ENCODE data around the gene NKX6-2. TPM values are rescaled to one million over a fixed set of nuclear protein-coding genes. Genes with fewer than 3 reads are reported as not detected.
"Not testable (repeated sequence)": the region's sequence is repeated elsewhere in the genome, so short reads cannot be mapped to it uniquely, and the experiment has no call there.

NKX6-2 gene
- polyA plus RNA-seq, 5 donors: 4.0 to 9.1 (median 6.8) TPM

DNA sequence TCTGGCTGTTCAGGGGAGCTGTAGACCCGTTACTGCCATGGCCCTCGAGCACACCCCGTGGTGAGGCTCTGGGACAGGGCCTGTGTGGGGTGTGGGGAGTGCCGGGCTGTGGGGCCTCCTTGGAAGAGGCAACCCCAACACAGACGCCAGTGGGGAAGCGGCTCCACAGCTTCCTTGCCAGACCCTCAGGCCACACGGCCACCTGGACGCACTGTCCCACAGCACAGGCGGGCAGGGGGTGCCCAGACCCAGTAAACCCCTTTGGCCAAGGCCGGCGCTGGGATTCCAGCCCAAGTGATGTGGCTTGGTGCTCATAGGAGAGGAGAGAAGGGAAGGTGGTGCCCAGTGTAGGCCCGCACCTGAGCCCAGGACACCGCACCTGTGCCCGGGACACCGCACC, 12.9 kb upstream of the NKX6-2 start:
- DNase-seq: no peak

DNA sequence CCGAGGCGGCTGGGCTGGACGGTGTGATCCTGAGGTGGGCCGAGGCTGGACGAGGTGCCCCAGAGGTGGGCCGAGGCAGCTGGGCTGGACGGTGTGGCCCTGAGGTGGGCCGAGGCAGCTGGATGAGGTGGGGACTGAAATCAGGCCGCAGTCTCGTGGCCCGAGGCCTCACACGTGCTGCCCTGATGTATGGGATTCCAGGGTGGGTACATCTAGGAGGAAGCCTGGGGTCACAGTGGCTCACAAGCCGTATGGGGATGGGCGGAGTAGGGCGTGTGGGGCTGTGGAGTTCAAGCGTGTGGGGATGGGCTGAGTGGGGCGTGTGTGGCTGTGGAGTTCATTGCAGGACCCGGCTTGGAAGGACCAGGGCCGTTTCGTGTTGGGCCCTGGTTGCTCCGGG, 12.5 kb upstream of the NKX6-2 start:
- no peak for DNase-seq

DNA sequence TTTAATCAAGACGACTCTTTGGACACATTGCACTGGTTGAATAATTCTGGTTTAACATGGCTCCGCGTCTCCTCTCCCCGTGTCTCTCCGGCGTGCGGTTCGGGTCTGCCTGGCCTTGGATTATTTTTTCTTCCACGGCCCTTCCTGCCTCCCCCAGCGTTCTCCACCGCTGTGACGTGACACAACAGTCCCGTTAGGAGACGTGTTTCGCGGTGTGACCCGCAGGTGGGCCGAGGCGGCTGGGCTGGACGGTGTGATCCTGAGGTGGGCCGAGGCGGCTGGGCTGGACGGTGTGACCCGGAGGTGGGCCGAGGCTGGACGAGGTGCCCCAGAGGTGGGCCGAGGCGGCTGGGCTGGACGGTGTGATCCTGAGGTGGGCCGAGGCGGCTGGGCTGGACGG, 12.0 kb upstream of the NKX6-2 start:
- not testable (repeated sequence) for DNase-seq

- DNase-seq: no peak
These were observed 10.9 kb upstream of the NKX6-2 start for GRCh38 chr10:132796846-132797245.

DNA sequence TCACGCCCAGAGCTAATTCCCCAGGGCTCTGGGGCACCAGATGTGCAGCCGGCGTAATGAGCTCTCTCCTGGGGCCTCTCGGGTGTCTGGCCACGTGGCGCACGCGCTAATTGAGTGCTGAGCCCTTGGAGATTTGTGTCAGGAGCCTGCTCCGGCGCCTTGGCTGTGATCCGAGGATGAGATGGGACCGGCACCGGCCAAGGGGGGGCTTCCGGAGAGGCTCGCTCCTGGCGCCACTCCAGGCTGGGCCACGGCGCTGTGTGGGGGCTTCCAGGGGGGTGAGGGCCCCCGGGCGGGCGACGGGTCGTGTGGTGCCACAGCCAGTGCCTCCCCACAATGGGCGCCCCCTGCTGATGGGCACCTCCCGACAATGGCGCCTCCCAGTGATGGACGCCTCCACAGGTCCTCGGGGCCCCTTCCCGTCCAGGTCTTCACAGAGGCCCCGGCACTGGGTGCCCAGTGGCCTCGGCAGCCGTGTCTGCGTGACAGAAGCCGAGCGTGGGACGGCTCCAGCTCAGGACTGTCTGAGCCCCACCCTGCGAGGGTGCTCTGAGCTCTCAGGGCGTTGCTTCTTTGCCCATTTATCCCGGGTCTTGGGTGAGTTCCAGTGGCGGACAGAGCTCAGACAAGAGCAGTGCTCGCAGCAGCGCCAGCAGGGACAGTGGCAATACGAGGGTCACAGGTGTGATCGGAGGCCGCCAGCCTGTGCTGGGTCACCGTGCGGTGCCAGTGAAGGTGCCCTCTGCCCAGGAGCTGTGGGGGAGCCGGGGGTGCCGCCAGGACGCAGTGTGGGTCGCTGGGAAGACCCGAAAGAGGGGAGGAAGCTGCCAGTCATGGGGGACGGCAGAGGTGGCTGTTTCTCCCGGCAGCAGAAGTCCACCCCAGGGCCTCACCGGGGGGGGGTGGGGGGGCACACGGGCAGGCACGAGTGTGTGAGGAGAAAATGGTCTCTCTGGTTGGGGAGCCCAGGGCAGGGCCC, 8.2 kb upstream of the NKX6-2 start:
- no peak for DNase-seq

DNA sequence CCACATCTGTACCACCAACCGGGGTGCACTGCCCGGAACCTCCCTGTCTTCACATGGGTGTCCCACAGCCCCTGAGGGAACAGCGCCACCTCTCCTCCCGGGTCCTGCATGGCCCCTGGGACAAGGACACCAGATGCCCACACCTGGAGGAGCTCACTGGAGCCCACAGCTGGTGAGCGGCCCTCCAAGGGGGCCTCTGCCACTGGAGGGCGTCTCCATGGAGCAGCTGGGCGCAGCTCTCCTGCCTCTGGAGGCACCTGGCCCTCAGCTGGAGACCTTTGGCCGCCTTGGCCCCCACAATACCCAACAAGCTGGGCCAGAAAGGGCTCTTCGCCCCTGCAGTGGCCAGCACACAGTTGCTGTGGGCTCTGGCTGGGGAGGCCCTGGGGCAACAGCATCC, 7.3 kb upstream of the NKX6-2 start:
- DNase-seq: no peak

GRCh38 chr10:132792796-132793195, 6.8 kb upstream of the NKX6-2 start:
- DNase-seq: no peak

DNA sequence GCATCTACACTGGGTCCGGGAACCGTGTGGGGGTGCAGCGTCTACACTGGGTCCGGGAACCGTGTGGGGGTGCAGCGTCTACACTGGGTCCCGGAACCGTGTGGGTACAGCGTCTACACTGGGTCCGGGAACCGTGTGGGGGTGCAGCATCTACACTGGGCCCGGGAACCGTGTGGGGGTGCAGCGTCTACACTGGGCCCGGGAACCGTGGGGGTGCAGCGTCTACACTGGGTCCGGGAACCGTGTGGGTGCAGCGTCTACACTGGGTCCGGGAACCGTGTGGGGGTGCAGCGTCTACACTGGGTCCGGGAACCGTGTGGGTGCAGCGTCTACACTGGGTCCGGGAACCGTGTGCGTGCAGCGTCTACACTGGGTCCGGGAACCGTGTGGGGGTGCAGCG, 6.2 kb upstream of the NKX6-2 start:
- not testable (repeated sequence) for DNase-seq

GRCh38 chr10:132790934-132791829, 5.2 kb upstream of the NKX6-2 start:
- no peak for DNase-seq

DNA sequence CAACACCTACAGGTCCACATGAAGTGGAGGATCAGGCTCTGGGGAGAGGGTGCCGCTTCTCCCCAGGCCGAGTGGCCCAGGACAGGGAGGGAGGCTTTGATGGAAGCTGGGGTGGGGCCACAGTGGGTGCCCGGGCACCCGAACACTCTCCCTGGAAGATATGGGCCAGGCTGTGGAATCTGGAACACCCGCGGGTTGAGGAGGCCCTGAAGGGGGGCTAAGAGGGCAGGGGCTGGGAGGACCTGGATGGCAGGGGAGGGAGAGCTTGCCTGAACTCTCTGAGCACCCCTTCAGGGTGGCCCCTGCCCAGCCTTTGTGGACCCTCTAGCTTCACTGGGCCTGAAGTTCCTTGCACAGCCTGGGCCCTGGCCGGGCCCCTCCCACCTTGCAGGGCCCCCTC, 4.5 kb upstream of the NKX6-2 start:
- DNase-seq: no peak

DNA sequence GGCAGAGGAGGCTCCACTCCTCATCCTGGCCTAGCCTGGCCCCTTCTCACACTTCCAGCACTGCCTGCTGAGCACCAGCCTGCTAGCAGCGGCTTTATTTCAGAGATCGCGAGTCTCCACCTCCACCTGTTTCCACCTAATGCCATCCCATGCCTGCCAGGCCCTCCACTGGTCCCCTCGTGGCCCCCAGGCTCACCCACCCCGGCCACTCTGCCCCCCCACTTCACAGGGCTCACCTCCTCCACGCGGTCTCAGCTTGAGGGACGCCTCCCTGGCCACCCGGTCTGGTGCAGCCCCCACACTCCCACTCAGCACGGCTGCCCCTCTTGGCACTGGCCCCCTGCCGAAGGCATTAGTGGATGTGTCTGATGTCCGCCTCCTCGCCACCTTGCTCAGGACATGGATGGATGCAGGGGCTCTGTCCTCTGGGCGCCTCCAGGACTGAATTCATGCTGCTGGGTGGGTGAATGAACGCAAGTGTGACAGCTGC, 3.8 kb upstream of the NKX6-2 start:
- DNase-seq: no peak

DNA sequence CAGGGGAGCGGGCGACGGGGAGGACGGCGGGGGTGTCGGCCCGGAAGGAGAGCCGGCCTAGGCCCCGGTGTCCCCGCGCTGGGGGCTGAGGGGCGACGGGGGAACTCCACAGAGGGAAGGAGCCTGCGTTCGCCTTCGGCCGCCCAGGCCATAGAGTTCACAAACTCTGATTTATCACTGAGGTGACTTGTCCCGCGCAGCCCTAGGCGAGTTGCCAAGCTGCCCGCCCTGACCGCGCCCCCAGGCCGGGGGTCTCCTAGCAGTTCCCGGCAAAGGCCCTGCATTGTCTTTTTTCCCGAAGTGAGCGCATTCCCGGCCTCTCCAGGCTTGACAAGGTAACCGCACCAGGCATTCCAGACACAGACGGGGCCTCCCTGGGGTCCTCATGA, 2.9 kb upstream of the NKX6-2 start:
- DNase-seq: no peak

- no peak for DNase-seq
These were observed 2.4 kb upstream of the NKX6-2 start for GRCh38 chr10:132788180-132788830.

DNA sequence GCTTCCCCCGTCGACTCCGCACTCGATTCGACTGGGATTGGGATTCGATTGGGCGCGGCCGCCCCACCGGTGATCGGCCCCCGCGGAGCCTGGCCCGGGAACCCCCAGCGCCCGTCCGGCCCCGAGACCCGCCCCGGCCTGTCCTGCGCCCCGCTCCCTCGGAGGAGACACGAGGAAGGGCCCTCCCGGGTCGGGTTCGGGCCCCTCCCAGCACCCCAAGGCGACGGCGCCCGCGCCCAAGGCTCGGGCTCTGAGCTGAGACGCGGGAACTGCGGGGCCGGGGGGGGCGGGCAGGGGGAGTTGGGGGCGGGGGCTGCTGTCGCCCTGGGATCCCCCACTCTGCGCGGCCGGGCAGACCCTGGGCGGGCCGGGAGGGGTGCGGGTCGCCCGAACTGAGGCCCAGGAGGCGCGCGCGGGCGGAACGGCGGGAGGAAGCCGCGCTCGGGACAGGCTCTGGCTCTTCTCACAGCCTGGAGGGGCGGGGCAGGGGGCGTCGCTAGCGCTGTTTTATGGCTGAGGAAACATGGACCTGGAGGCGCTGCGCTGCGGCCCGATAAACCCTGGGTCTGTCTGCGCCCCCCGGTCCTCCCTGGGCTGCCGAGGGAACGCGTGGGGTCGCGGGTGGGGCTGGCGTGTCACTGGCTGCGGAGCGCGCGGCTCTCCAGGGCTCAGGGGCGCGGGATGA, 1.7 kb upstream of the NKX6-2 start:
- no peak for DNase-seq

DNA sequence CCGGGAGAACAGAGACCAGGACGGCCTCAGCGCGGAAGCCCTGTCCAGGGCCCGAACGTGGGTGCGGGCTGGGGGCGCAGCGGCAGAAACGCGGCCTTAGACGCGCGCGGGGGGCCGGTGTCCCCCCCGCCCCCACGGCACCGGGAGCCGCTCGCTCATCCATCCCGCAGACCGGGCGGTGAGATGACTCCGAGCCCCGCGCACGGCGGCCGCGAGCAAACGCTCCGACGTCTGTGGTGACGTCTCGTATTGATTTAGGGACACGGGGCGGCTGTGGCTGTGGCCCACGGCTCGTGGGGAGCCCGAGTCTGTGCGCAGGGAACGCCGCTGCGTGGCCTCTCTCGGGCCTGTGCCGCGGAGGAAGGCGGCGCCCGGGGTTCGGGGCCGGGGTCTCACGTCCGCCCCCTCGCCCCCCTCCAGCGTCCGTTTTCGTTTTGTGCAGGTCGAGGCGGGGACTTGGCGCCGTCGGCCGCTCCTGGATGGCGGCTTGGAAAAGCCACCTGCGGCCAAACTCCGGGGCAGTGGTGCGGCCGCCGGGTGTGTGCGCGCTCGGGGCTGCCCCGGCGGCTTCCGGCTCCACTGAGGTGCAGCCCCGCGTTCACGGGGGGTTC, 1.0 kb upstream of the NKX6-2 start:
- no peak for DNase-seq

DNA sequence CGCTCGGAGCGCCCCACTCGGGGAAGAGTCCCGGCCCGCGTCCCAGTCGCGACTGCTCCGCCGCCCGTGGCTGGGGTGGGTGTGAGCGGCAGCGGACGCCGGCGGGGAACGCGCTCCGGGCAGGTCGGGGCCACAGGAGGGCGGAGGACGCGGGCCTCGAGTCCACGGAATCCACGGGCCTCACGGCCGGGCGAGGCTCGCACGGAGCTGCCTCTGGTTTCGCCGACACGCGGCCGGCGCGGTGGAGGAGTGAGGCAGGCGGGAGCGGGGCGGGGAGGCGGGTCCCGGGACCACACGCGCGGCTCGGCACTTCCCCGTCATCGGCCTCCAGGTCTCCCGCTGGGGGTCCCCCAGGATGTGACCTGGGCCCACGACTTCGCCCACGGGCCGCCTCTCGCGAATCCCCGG, 533 bp upstream of the NKX6-2 start:
- no peak for DNase-seq

- DNase-seq: no peak
These were observed 853 bp downstream of the NKX6-2 start for GRCh38 chr10:132784866-132785722.

DNA sequence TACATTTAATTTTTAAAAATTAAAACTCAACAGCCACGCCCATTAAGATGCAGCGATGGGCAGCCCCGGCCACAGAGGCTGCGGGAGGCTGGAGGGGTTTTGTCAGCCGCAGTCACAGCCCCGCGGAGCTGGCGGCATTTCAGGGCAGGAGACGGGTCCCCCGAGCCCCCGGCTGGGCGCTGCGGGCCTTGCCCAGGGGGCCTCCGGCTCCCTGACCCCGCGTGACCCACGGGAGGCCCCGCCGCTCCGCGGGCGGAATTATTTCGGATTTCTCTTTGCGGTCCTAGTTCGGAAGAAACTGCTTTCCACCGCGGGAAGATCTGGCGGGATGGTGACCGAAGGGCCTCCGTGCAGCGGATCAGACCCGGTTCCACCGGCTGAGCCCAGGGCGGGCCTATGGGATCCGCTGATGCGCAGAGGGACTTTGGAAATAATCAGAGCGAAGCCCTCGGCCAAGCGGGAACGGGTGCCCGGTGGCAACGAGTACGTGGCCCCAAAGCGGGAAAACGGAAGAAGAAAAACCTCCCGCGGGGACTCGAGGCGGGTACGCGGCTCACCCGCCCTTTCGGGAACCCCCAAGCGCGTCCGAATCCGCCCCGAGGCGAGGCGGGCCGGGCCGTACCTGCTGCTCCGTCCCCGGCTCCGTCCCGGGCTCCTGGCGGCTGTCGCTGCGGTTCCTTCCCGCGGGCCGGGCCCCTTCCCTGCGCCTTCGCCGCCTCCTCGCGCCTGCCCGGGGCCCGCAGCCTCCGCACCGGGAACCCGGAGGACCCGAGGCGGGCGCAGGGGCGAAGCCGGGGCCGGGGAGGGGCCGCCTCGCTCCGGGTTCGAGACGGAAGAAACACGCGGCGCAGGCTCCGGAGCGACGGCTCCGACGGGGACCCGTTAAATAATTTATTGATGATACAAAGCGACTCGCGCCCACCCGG, 1.7 kb downstream of the NKX6-2 start:
- no peak for DNase-seq
